ENCODE measurements around the gene FBXL22.

The FBXL22 gene

GRCh38 chr15:63623232-63623969 lies 26.2 kb downstream of the FBXL22 start:
- no peak for TF ChIP-seq CTCF (IDR thresholded peaks at IDR 0.05; ENCODE audit: control insufficient read depth, insufficient read depth, low read depth, low read length, missing control alignments)
- no peak for DNase-seq (ENCODE audit: low read depth)

GRCh38 chr15:63626955-63627354 lies 29.8 kb downstream of the FBXL22 start:
- no peak overlapping the region for H3K4me3 ChIP-seq (ENCODE audit: control insufficient read depth, low read depth, low read length)
- TF ChIP-seq CTCF (IDR thresholded peaks at IDR 0.05; ENCODE audit: control insufficient read depth, insufficient read depth, low read depth, low read length, missing control alignments), result no peak
- DNase-seq (ENCODE audit: low read depth), result no peak

More at GRCh38 chr15:63623232-63623969, 26.2 kb downstream of the FBXL22 start:
- no peak overlapping the region for H3K4me3 ChIP-seq (ENCODE audit: control insufficient read depth, low read depth, low read length)

GRCh38 chr15:63628123-63628822 lies 31.1 kb downstream of the FBXL22 start:
- H3K4me3 ChIP-seq (ENCODE audit: control insufficient read depth, low read depth, low read length), result no peak overlapping the region
- no peak for TF ChIP-seq CTCF (IDR thresholded peaks at IDR 0.05; ENCODE audit: control insufficient read depth, insufficient read depth, low read depth, low read length, missing control alignments)
- no peak for DNase-seq (ENCODE audit: low read depth)

GRCh38 chr15:63630036-63630751 lies 33.0 kb downstream of the FBXL22 start:
- no peak for TF ChIP-seq CTCF (IDR thresholded peaks at IDR 0.05; ENCODE audit: control insufficient read depth, insufficient read depth, low read depth, low read length, missing control alignments)
- no peak for DNase-seq (ENCODE audit: low read depth)
- H3K4me3 ChIP-seq (ENCODE audit: control insufficient read depth, low read depth, low read length), result no peak overlapping the region

GRCh38 chr15:63633312-63633711 lies 36.1 kb downstream of the FBXL22 start:
- no peak for DNase-seq (ENCODE audit: low read depth)
- no peak for TF ChIP-seq CTCF (IDR thresholded peaks at IDR 0.05; ENCODE audit: control insufficient read depth, insufficient read depth, low read depth, low read length, missing control alignments)
- no peak overlapping the region for H3K4me3 ChIP-seq (ENCODE audit: control insufficient read depth, low read depth, low read length)

- no peak for DNase-seq (ENCODE audit: low read depth)
- TF ChIP-seq CTCF (IDR thresholded peaks at IDR 0.05; ENCODE audit: control insufficient read depth, insufficient read depth, low read depth, low read length, missing control alignments), result no peak
- H3K4me3 ChIP-seq (ENCODE audit: control insufficient read depth, low read depth, low read length), result no peak overlapping the region
Observed at GRCh38 chr15:63634154-63634553, 37.0 kb downstream of the FBXL22 start.

Measured in AG09309 (cell line).